Stimulated activated CD4-positive, alpha-beta T cell treated with anti-CD3 and anti-CD28 coated beads, Interleukin-4, amount 100 ng/mL, for 4 hours (primary cell): ENCODE measurements around the gene SAP30BP.
"Not testable (repeated sequence)": the region's sequence is repeated elsewhere in the genome, so short reads cannot be mapped to it uniquely, and the experiment has no call there.

ENCODE experiments used
- DNase-seq, 2 experiments: peaks; one replicate each; pipeline ENCODE4 v3.0.0-alpha.2; 2020

SAP30BP gene

GRCh38 chr17:75634376-75634740 is 32.8 kb upstream of the SAP30BP start:
- no peak for DNase-seq

GRCh38 chr17:75634754-75635609 is 32.2 kb upstream of the SAP30BP start:
- no peak for DNase-seq

GRCh38 chr17:75635610-75636202 is 31.4 kb upstream of the SAP30BP start:
- DNase-seq: no peak

GRCh38 chr17:75636381-75637142 is 30.6 kb upstream of the SAP30BP start:
- no peak for DNase-seq

GRCh38 chr17:75637143-75637538 is 30.0 kb upstream of the SAP30BP start:
- DNase-seq: no peak

- no peak for DNase-seq
Observed at GRCh38 chr17:75637551-75637950, 29.6 kb upstream of the SAP30BP start.

GRCh38 chr17:75638039-75638438 is 29.1 kb upstream of the SAP30BP start:
- DNase-seq: not testable (repeated sequence)

- DNase-seq: no peak
Observed at GRCh38 chr17:75638893-75639292, 28.2 kb upstream of the SAP30BP start.

GRCh38 chr17:75639327-75639726 is 27.8 kb upstream of the SAP30BP start:
- no peak for DNase-seq

GRCh38 chr17:75639771-75640555 is 27.2 kb upstream of the SAP30BP start:
- DNase-seq: no peak

- no peak for DNase-seq
Observed at GRCh38 chr17:75640556-75641119, 26.5 kb upstream of the SAP30BP start.

- no peak for DNase-seq
Observed at GRCh38 chr17:75641343-75641742, 25.8 kb upstream of the SAP30BP start.

GRCh38 chr17:75642182-75642783 is 24.9 kb upstream of the SAP30BP start:
- no peak for DNase-seq

GRCh38 chr17:75642784-75643642 is 24.1 kb upstream of the SAP30BP start:
- DNase-seq: no peak

- no peak for DNase-seq
Observed at GRCh38 chr17:75643643-75644017, 23.5 kb upstream of the SAP30BP start.

- DNase-seq: no peak
Observed at GRCh38 chr17:75645501-75645888, 21.6 kb upstream of the SAP30BP start.

GRCh38 chr17:75645889-75646637 is 21.1 kb upstream of the SAP30BP start:
- DNase-seq: no peak

- no peak for DNase-seq
Observed at GRCh38 chr17:75646638-75646992, 20.5 kb upstream of the SAP30BP start.

GRCh38 chr17:75647061-75647460 is 20.1 kb upstream of the SAP30BP start:
- no peak for DNase-seq

- no peak for DNase-seq
Observed at GRCh38 chr17:75647921-75648320, 19.2 kb upstream of the SAP30BP start.

GRCh38 chr17:75649687-75650086 is 17.5 kb upstream of the SAP30BP start:
- no peak for DNase-seq
